OCI-LY7 (cell line): ENCODE measurements around the gene ZNF689. TPM values are rescaled to one million over a fixed set of nuclear protein-coding genes. Genes with fewer than 3 reads are reported as not detected.
A peak's percentile ranks its signal among the peaks of the same experiment; 100 is the strongest.

Source experiments
- BruUV-seq: library from RNA; stranded (reverse); fragments of 400-500 nt; replicated peaks from 2 replicates; lab custom pipeline; 2021; lab: Mats Ljungman, UMichigan
- CTCF ChIA-PET: fragments of 300-600 bp; sonication (Branson Sonifier 250); formaldehyde crosslinking; loops from one replicate; lab custom pipeline; 2022; ENCODE audit warnings: antibody characterized with exemption; ENCODE audit not compliant: unreplicated experiment; lab: Charles Lee
- POLR2A ChIA-PET: fragments of 300-600 bp; sonication (Branson Sonifier 250); formaldehyde crosslinking; loops from one replicate; lab custom pipeline; 2022; ENCODE audit warnings: antibody characterized with exemption; lab: Charles Lee
- DNase-seq: peaks from one replicate; pipeline ENCODE4 v3.0.0-alpha.2; 2015; ENCODE audit warnings: low spot score
- H2AFZ ChIP-seq: fragments of 200-600 bp; sonication (generic), shearing (Covaris generic); 2 replicates; pipeline ENCODE4 v1.6.1; 2014; ENCODE audit warnings: mild to moderate bottlenecking, antibody characterized with exemption, low read length, moderate library complexity
- H3K27ac ChIP-seq: fragments of 200-600 bp; sonication (generic); 2 replicates; pipeline ENCODE4 v1.5.1; 2014; ENCODE audit warnings: mixed run types, low read depth, mild to moderate bottlenecking, moderate library complexity, low read length, inconsistent platforms; ENCODE audit not compliant: poor library complexity, severe bottlenecking
- H3K36me3 ChIP-seq: fragments of 200-600 bp; sonication (generic); 2 replicates; pipeline ENCODE4 v1.6.1; 2014; ENCODE audit warnings: mild to moderate bottlenecking, antibody characterized with exemption, low read length, moderate library complexity, mixed read lengths; ENCODE audit not compliant: insufficient read depth
- H3K4me1 ChIP-seq: fragments of 200-600 bp; sonication (generic); 2 replicates; pipeline ENCODE4 v1.5.1; 2014; ENCODE audit warnings: mild to moderate bottlenecking, low read length; ENCODE audit not compliant: insufficient read depth, poor library complexity, severe bottlenecking
- H3K4me2 ChIP-seq: fragments of 200-600 bp; sonication (generic); 2 replicates; pipeline ENCODE4 v1.6.1; 2014; ENCODE audit warnings: mild to moderate bottlenecking, low read length
- H3K4me3 ChIP-seq: fragments of 200-600 bp; sonication (generic); 2 replicates; pipeline ENCODE4 v1.5.1; 2014; ENCODE audit warnings: mild to moderate bottlenecking, low read depth, low read length; ENCODE audit not compliant: poor library complexity, severe bottlenecking
- H3K79me2 ChIP-seq: fragments of 200-600 bp; sonication (generic); 2 replicates; pipeline ENCODE4 v1.6.1; 2016; ENCODE audit warnings: low read depth, mild to moderate bottlenecking, low read length, moderate library complexity, mixed read lengths; ENCODE audit not compliant: insufficient read depth
- H3K9me2 ChIP-seq: fragments of 200-600 bp; sonication (generic); 2 replicates; pipeline ENCODE4 v1.6.1; 2016; ENCODE audit warnings: mild to moderate bottlenecking, low read length, mixed read lengths; ENCODE audit not compliant: insufficient read depth
- H3K9me3 ChIP-seq: fragments of 200-600 bp; sonication (generic); 2 replicates; pipeline ENCODE4 v1.6.1; 2014; ENCODE audit warnings: mild to moderate bottlenecking, mixed run types, low read length, mixed read lengths
- H4K20me1 ChIP-seq: fragments of 200-600 bp; sonication (generic); 2 replicates; pipeline ENCODE4 v1.6.1; 2014; ENCODE audit warnings: mild to moderate bottlenecking, antibody characterized with exemption, low read length, moderate library complexity, mixed read lengths; ENCODE audit not compliant: insufficient read depth
- CTCF ChIP-seq: fragments of 200-600 bp; sonication (generic); conservative IDR thresholded peaks from 2 replicates; pipeline ENCODE4 v1.5.1; 2014; ENCODE audit warnings: mild to moderate bottlenecking, antibody characterized with exemption, low read length, moderate library complexity, mixed read lengths
- EZH2phosphoT487 ChIP-seq: fragments of 200-600 bp; sonication (generic); IDR thresholded peaks from 2 replicates; pipeline ENCODE4 v1.6.1; 2018; ENCODE audit warnings: low read depth, borderline replicate concordance, mild to moderate bottlenecking, mixed run types, antibody characterized with exemption, low read length, moderate library complexity, mixed read lengths
- intact Hi-C: fragments of 100-400 bp; cut with micrococcal nuclease; formaldehyde crosslinking; loops from one replicate; pipeline ENCODE4 v1.10.0; 2022; ENCODE audit not compliant: unreplicated experiment
- total RNA-seq, 2 experiments: library from RNA; depleted of rRNA in 1 of 2; stranded (reverse); fragments of >200 nt in 1 of 2; shearing (Covaris generic) in 1 of 2; gene quantifications; 2 replicates each; pipeline ENCODE4 v1.2.3, GENCODE V29; 2014 to 2022

ZNF689 gene
- total RNA-seq, 2 experiments from 2014 or later = 15.0 to 16.7 TPM

DNA sequence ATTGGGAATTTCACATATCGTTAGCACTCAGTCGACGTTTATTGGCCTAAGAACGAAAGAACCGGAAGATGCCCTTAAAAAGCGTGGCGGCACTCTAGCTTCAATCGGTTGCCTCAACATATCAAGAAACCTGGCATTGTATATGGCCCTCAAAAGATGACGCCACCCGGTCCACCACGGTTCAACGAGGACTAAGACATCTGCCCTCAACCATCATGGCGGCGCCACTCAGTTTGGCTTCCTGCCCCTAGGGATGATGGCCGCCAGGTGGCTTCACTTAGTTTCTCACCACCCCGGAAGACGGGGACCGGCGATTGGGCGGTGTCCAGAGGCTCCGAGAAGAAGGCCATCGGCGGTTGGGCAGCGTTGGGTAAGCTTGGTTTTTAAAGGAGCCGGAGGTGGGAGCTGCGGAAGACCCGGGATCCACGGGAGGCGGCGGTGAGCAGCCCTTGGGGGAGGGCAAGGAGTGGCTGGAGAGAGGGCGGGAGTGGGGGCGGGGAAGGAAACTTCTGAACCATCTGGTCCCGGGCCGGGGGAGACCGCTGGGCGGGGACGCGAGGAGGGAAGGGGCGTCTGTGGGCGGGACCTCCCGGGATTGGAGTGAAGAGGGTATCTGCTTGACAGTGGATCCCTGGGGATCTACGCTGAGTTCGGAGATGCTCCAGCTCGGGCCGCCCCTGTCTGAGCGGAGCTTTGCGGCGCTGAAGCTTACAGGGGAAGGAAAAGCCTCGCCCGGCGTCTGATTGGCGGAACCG lies 40.4 kb upstream of the ZNF689 start, which contains the start of gene PRR14:
Gene PRR14 (plus strand): TSS at position 592 of the 755 bp plus-strand sequence. CDS start 686 bp downstream, outside the sequence.
- Histone ChIP-seq H2AFZ (peak within 1 kb of the TSS; percentile 99), H3K4me1 (peaks cover 17% of the 10 kb centered on the region), H3K4me3 (peak within 1 kb of the TSS; percentile 86), H3K79me2 (peaks cover 9% of the 10 kb centered on the region; the same call in 1 of the 2 replicates), H3K9me3 (no peaks in the 10 kb centered on the region), H4K20me1 (no peaks in the 10 kb centered on the region), H3K36me3 (peaks cover 31% of the 10 kb centered on the region), H3K27ac (peak within 1 kb of the TSS; percentile 75), H3K4me2 (peak within 1 kb of the TSS; percentile 95), H3K9me2 (no peaks in the 10 kb centered on the region)
- POLR2A ChIA-PET = interaction anchor here (0.6 to 1.0 kb wide), 9 partner anchors 14 to 647 kb away, joined by 3 to 7 read pairs (median 4); partner anchors contain the start of gene SEPTIN1
- CTCF ChIA-PET = interaction anchor here (0.6 kb wide), 1 partner anchor 992 kb away, joined by 3 read pairs; no protein-coding TSS in a partner anchor
- DNase-seq = peak; percentile 99
- intact Hi-C loops = loop anchor here (2.0 kb wide), 2 partner anchors 48 to 180 kb away; partner anchors contain the start of gene SRCAP
- BruUV-seq = no TSS peak
- TF ChIP-seq EZH2phosphoT487 = no peak
- no peak for TF ChIP-seq CTCF

DNA sequence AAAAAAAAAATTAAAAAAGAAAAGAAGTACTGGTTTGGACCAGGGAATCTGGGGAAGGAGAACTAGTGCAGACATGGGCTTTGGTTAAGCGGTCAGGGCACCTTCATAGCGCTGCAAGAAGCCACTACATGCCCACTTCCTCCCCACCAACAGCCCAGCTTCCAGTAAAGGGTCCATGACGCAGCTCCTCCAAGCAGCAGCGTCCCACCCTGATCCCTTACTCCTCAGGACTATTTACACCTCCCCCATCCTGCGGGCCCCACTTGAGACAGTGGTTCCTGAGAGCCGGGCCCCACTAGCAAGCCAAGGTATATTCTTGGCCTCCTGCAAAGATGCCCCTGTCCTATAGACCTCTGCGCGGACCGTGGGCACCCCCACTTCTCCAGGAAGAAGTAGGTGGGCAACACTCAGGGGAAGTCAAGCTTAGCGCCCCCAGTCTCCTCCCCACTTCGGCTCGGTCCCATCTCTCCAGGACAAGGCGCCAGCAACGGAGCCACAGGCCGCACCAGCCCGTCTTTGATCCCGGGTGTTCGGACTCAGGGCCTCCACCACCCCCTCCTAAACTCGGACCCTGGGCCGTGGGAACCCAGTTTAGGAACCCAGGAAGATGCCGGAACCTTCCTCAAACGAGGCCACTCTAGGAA lies 39.7 kb upstream of the ZNF689 start:
- POLR2A ChIA-PET = interaction anchor here (0.6 to 1.0 kb wide), 9 partner anchors 13 to 646 kb away, joined by 3 to 7 read pairs (median 4); partner anchors contain the start of gene SEPTIN1
- H3K4me2 ChIP-seq = peak overlapping the region; percentile 45; the same call in 1 of the 2 replicates
- peak overlapping the region; percentile 28 for H3K4me3 ChIP-seq

More for the DNA sequence above, 39.7 kb upstream of the ZNF689 start:
- CTCF ChIA-PET = interaction anchor here (0.6 kb wide), 1 partner anchor 992 kb away, joined by 3 read pairs; no protein-coding TSS in a partner anchor
- no peak for DNase-seq
- Histone ChIP-seq H2AFZ (peak overlapping the region; percentile 99), H3K9me3 (no peaks in the 10 kb centered on the region), H3K27ac (no peak overlapping the region), H3K36me3 (peaks cover 24% of the 10 kb centered on the region), H4K20me1 (no peaks in the 10 kb centered on the region), H3K79me2 (peaks cover 9% of the 10 kb centered on the region; the same call in 1 of the 2 replicates), H3K9me2 (no peaks in the 10 kb centered on the region), H3K4me1 (peaks cover 17% of the 10 kb centered on the region)
- no TSS peak for BruUV-seq
- intact Hi-C loops = loop anchor here (2.0 kb wide), 2 partner anchors 49 to 179 kb away; partner anchors contain the start of gene SRCAP
- TF ChIP-seq EZH2phosphoT487 (no peak), CTCF (no peak)
